Measurements from ENCODE around the gene CPT1B. TPM values are rescaled to one million over a fixed set of nuclear protein-coding genes. Genes with fewer than 3 reads are reported as not detected.
A peak's percentile ranks its signal among the peaks of the same experiment; 100 is the strongest.

CPT1B gene
- total RNA-seq, 1 experiment from 2014 or later: 24.0 TPM

DNA sequence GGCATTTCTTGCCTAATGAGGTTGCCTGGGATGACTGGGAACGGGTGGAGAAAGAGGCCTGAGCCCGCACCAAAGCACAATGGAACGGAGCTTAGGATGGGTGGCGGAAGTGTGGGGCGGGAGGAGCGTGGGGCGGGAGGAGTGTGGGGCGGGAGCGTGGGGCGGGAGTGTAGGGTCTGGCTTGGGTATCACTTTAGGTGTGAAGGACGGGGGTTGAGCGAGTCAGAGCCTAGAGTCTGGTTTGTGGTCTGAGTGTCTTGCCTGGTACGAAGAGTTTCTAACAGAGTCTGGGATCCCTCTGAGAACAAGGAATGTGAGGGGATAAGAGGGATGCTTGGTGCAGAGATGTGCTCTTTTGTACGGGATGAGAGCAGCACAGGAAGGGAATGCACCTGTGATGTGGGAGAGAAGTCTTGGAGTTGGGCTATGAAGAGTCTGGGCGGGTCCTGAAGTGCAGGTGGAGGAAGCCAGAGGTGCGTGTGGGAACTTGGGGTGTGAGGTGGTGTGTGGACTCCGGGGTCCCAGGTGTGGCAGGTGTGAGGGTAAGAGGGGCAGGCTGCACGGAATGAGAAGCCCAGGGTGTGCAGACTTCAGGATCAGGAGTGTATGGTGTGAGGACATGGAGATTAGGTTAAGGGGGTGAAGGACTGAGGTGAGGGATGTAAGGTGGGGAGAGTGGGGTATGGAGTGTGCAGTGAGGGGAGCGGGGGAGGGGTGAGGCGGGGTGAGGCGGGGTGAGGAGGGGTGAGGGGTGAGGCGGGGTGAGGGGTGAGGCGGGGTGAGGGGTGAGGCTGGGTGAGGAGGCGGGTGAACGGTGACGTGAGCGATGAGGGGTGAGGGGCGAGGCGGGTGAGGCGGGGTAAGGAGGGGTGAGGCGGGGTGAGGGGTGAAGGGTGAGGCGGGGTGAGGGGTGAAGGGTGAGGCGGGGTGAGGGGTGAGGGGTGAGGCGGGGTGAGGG is 16.5 kb downstream of the CPT1B start:
- no peaks in the 10 kb centered on the region for H3K36me3 ChIP-seq (replicated peaks; ENCODE audit: control insufficient read depth, insufficient read depth, low read length)
- H3K4me3 ChIP-seq (ENCODE audit: insufficient read depth, low read depth, low read length): no peak overlapping the region
- DNase-seq: peak; percentile 50
- peaks cover 20% of the 10 kb centered on the region for H3K27me3 ChIP-seq (ENCODE audit: control insufficient read depth, insufficient read depth, low read length)

DNA sequence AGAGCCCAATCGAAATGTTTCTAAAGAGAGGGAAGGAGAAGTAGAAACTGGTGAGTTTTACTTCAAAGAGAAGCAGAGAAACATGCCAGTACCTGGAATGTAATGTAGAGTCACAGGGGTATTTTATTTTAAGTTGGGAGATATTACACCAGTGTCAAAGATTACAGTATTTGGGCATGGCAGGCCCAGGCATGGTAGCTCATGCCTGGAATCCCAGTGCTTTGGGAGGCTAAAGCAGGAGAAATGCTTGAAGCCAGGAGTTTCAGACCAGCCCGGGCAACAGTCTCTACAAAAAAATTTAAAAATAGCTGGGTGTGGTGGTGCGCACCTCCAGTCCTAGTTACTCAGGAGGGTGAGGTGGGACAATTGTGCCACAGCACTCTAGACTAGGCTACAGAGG is 18.2 kb downstream of the CPT1B start:
- Histone ChIP-seq H3K27me3 (ENCODE audit: control insufficient read depth, insufficient read depth, low read length) (peaks cover 19% of the 10 kb centered on the region), H3K36me3 (replicated peaks; ENCODE audit: control insufficient read depth, insufficient read depth, low read length) (no peaks in the 10 kb centered on the region), H3K4me3 (ENCODE audit: insufficient read depth, low read depth, low read length) (no peak overlapping the region)
- no peak for DNase-seq

DNA sequence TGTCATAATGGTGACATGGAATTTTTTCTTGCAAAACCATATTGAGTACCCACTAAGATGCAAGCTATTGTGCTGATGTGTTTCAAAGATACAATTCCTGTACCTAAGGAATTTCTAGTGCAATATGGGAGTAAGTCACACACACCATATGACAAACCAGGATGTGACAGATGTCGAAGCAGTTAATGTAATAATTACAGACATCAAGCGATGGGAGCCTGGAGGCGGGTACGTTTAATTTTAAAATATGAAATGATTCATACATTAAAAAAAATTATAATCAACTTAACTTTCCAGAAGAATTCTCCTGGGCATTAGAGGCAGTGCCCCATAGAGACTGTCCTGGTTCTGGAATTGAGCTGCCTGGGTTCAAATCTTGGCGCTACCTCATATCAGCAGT is 21.5 kb downstream of the CPT1B start:
- Histone ChIP-seq H3K4me3 (ENCODE audit: insufficient read depth, low read depth, low read length) (no peak overlapping the region), H3K36me3 (replicated peaks; ENCODE audit: control insufficient read depth, insufficient read depth, low read length) (no peaks in the 10 kb centered on the region), H3K27me3 (ENCODE audit: control insufficient read depth, insufficient read depth, low read length) (peaks cover 2% of the 10 kb centered on the region)
- DNase-seq: no peak

DNA sequence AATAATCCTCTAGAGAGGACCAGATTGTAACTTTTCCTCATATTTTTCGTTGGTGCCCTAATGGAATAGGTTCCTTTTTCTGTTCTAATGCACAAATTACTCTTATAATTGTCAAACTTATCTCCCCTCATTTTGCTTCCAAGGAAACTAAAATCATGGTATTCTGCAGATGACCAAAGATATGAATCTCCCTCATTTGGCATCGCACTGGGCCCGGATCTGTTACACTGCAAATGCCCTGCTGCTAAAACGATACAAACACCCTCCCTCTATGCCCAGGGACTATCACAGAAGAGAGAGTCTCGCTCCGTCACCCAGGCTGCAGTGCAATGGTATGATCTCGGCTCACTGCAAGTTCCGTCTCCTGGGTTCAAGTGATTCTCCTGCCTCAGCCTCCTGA is 24.9 kb downstream of the CPT1B start:
- no peaks in the 10 kb centered on the region for H3K36me3 ChIP-seq (replicated peaks; ENCODE audit: control insufficient read depth, insufficient read depth, low read length)
- no peaks in the 10 kb centered on the region; the same call in none of the 2 replicates for H3K27me3 ChIP-seq (ENCODE audit: control insufficient read depth, insufficient read depth, low read length)
- H3K4me3 ChIP-seq (ENCODE audit: insufficient read depth, low read depth, low read length): no peak overlapping the region
- no peak for DNase-seq

DNA sequence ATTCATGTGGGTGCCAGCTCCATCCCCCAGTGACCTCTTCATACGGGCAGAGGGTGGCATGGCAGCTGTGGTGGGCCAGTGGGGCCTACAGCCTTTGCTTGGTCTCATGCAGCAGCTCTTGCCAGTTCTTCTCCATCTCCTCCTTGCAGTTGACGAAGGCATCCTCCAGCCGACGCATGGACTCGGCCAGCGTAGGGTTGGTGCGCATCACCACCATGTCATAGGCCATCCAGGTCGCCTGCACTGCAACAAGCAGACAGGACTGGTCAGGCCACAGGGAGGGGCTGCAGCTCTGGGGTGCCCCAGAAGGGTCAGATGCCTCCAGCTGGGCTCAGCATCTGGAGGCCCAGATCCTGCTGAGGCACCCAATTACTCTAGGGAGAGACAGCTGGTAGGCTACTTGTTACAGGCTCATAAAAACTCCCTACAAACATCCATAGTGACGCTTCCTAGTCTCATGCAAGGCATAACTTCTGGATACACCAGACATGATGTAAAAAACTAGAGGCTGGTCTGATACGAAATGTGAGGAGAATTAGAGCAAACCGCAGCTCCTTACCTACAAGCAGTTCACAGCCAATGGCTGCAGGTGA is 27.0 kb downstream of the CPT1B start:
- H3K27me3 ChIP-seq (ENCODE audit: control insufficient read depth, insufficient read depth, low read length): no peaks in the 10 kb centered on the region; the same call in 1 of the 2 replicates
- H3K4me3 ChIP-seq (ENCODE audit: insufficient read depth, low read depth, low read length): no peak overlapping the region
- DNase-seq: no peak
- H3K36me3 ChIP-seq (replicated peaks; ENCODE audit: control insufficient read depth, insufficient read depth, low read length): no peaks in the 10 kb centered on the region

DNA sequence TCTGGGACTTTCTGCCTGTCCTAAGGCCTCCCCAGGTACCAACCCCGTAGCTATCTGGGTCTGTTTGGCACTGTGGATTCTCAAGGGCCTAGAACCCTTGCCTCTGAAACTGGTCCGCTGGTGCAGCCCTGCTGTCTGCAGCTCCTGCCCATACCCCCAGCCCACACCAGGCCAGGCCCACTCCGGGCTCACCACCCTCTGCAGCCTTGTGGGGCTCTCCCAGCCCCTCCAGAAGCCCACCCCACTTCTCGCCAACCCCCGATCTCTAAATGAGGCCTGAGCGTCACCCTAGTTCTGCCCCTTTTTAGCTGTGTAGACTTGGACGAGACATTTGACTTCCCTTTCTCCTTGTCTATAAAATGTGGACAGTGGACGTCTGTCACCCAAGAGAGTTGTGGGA is 27.8 kb downstream of the CPT1B start:
- Histone ChIP-seq H3K27me3 (ENCODE audit: control insufficient read depth, insufficient read depth, low read length) (no peaks in the 10 kb centered on the region; the same call in 1 of the 2 replicates), H3K4me3 (ENCODE audit: insufficient read depth, low read depth, low read length) (no peak overlapping the region), H3K36me3 (replicated peaks; ENCODE audit: control insufficient read depth, insufficient read depth, low read length) (no peaks in the 10 kb centered on the region)
- DNase-seq: peak; percentile 56

DNA sequence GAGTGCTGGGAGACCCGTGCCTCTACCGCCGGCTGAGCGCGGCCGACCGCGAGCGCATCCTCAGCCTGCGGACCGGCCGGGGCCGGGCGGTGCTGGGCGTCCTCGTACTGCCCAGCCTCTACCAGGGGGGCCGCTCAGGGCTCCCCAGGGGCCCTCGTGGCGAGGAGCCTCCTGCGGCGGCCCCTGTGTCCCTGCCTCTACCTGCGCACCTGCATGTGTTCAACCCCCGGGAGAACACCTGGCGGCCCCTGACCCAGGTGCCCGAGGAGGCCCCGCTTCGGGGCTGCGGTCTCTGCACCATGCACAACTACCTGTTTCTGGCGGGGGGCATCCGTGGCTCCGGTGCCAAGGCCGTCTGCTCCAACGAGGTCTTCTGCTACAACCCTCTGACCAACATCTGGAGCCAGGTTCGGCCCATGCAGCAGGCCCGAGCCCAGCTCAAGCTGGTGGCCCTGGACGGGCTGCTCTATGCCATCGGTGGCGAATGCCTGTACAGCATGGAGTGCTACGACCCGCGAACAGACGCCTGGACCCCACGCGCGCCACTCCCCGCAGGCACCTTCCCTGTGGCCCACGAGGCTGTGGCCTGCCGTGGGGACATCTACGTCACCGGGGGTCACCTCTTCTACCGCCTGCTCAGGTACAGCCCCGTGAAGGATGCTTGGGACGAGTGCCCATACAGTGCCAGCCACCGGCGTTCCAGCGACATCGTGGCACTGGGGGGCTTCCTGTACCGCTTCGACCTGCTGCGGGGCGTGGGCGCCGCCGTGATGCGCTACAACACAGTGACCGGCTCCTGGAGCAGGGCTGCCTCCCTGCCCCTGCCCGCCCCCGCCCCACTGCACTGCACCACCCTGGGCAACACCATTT is 29.1 kb downstream of the CPT1B start:
- H3K36me3 ChIP-seq (replicated peaks; ENCODE audit: control insufficient read depth, insufficient read depth, low read length): no peaks in the 10 kb centered on the region
- H3K27me3 ChIP-seq (ENCODE audit: control insufficient read depth, insufficient read depth, low read length): peaks cover 8% of the 10 kb centered on the region
- peak; percentile 72 for DNase-seq
- no peak overlapping the region for H3K4me3 ChIP-seq (ENCODE audit: insufficient read depth, low read depth, low read length)

DNA sequence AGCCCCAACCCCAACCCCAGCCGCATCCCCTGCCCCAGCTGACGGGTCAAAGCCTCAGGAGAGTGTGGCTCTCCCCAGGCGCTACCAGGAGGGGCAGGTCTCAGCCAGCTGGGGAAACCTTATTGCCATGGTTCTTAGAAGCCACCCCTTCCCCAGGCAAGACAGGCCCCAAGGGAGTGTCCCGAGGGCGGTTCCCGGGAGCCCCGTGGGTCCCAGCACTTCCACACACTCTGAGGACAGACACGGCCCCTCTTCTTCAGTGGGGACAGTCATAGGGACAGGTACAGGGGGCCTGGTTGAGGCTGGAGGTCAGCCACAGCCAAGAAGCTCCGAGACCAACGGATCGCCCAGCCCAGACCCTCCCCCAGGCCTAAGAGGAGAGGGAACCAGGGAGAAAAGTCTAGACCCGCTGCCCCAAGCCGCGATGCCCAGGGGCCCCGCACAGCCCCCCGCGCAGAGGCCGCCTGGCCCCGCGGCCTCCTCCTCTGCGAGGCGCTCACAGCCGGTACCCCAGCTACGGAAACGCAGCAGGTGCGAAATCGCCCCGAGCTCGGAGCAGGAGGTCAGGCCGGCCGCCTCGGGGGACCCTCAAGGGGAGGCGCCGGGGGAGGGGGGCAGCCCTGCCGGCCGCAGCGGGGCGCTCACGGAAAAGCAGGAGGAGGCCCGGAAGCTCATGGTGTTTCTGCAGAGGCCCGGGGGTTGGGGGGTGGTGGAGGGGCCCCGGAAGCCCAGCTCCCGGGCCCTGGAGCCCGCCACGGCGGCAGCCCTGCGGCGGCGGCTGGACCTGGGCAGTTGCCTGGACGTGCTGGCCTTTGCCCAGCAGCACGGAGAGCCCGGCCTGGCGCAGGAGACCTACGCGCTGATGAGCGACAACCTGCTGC is 29.9 kb downstream of the CPT1B start:
- no peak overlapping the region for H3K4me3 ChIP-seq (ENCODE audit: insufficient read depth, low read depth, low read length)
- peak; percentile 80 for DNase-seq

DNA sequence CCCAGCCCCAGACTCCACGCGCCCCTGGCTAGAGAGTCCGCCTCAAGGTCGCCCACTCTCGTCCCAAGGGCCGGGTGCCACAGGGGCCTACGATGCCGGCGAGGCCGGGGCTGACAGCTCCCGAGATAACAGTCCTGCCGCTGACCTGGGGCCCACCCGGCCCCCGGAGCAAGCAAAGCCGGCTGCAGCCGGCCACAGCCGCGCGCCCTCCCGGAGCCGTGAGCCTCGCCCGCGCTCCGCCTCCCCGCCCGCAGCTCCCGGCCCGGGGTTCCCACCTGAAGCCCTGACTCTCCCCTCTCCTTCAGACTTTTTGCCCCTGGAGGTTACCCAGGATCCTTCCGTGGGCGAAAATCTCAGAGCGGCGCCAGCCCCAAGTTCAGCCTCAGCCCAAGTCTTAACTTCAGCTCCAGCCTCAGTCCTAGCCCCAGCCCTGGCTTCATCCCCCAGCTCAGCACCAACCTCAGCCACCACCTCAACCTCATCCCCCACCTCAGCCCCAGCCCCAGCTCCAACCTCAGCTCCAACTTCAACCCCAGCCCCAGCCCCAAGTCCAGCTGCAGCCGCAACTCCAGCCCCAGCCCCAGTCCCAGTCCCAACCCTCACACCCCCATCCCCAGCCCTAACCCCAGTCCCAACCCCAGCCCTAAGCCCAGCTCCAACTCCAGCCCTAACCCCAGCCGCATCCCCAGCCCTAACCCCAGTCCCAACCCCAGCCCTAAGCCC is 30.8 kb downstream of the CPT1B start:
- H3K36me3 ChIP-seq (replicated peaks; ENCODE audit: control insufficient read depth, insufficient read depth, low read length): no peaks in the 10 kb centered on the region
- H3K4me3 ChIP-seq (ENCODE audit: insufficient read depth, low read depth, low read length): no peak overlapping the region
- H3K27me3 ChIP-seq (ENCODE audit: control insufficient read depth, insufficient read depth, low read length): peaks cover 9% of the 10 kb centered on the region
- DNase-seq: peak; percentile 46

More for the DNA sequence above, 29.9 kb downstream of the CPT1B start:
- peaks cover 9% of the 10 kb centered on the region for H3K27me3 ChIP-seq (ENCODE audit: control insufficient read depth, insufficient read depth, low read length)
- H3K36me3 ChIP-seq (replicated peaks; ENCODE audit: control insufficient read depth, insufficient read depth, low read length): no peaks in the 10 kb centered on the region

DNA sequence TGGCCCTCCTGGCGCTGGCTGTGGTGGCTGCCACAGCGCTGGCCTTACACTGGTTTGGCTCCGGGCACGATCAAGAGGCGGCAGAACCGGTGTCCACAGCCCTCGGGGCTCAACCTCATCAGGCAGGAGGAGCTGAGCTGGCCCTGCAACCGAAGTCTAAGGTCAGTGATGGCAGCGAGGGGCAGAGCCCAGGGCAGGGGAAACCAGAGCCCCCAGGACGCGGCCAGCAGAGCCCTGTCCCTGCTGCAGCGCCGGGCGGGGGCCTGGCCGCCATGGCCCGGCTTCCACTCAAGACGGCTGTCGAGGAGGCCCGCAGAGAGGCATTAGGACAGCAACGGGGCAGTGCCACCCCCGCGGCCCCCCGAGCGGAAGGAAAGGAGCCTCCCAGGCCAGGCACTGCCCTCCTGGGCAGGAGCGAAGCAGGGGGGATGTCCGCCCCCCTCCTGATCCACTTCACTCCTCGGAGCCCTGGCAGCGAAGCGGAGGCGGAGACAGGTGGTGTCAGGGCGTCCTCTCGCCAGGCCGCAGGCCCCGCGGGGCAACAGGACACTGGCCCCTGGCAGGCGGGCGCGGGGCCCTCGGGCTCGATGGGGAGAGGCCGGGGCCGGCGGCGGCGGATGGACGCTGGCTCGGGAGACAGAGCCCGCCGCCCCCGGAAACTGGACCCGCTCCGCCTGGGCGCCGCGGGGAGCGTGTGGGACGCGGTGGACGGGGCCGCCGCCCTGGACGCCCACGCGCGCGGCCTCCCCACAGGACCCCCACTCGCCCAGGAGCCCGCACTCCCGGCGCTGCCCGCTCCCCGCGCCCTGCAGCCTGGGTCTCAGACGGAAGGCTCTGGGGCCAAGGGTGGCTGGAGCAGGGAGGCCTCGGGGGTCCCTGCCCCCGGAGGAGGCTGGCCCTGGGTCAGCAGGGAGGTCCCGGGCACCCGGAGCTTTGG is 31.6 kb downstream of the CPT1B start:
- H3K4me3 ChIP-seq (ENCODE audit: insufficient read depth, low read depth, low read length): no peak overlapping the region
- peak; percentile 73 for DNase-seq
- H3K36me3 ChIP-seq (replicated peaks; ENCODE audit: control insufficient read depth, insufficient read depth, low read length): no peaks in the 10 kb centered on the region
- H3K27me3 ChIP-seq (ENCODE audit: control insufficient read depth, insufficient read depth, low read length): peaks cover 9% of the 10 kb centered on the region

DNA sequence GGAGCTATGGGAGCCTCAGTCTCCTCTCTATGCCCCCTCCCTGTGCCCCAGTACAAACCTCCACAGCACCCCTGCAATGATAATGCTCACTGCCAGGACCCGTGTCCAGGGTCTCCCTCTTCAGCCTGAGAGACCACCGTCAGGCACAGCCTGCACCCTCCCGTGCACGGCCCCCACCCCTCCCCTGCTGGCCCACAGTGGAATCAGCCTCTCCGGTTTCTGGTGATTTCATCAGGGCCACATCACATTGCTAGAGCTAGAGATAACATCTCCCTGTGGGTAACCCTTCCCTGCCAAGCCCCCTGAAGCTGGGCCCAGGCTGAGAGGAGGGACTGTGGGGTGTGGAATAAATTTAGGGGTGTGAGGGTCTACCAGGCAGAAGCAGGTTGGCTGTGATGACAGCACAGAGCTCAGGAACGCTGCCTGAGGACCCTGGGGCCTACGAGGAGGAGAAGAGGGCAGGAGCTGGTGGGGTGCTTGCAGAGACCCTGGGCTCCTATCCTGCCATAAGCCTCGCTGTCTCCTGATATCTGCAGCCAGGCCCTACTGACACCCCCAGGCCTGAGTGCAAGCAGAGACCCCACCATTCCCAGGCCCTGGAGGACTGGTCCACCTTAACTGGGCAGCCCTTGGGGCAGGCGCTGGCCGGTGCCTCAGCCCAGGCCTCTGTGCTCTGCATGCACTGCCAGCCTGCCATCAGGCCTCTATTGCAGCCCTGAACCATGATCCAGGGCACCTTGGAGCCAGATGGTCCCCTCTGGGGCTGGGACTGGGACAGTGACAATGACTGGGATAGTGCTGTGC is 32.5 kb downstream of the CPT1B start, which contains the start of gene KLHDC7B:
TSS of gene KLHDC7B (plus strand) at position 378 of the 804 bp plus-strand sequence. CDS start at position 723, 345 bp downstream.
- peaks cover 9% of the 10 kb centered on the region for H3K27me3 ChIP-seq (ENCODE audit: control insufficient read depth, insufficient read depth, low read length)
- H3K4me3 ChIP-seq (ENCODE audit: insufficient read depth, low read depth, low read length): no peak within 1 kb of the TSS
- H3K36me3 ChIP-seq (replicated peaks; ENCODE audit: control insufficient read depth, insufficient read depth, low read length): no peaks in the 10 kb centered on the region
- DNase-seq: peak; percentile 54
